Brain microvascular endothelial cell (primary cell): Measurements from ENCODE around the gene NAA10.
A peak's percentile ranks its signal among the peaks of the same experiment; 100 is the strongest.

ENCODE experiments used
- DNase-seq: peaks from one replicate; pipeline ENCODE4 v3.0.0-alpha.2; 2020
- H3K27ac ChIP-seq: fragments of 250-450 bp; sonication (Bioruptor Pico); 2 replicates; pipeline ENCODE4 v1.5.1; 2020; ENCODE audit warnings: mild to moderate bottlenecking, moderate library complexity
- H3K27me3 ChIP-seq: fragments of 250-450 bp; sonication (Bioruptor Pico); replicated peaks from 2 replicates; pipeline ENCODE4 v1.5.1; 2020; ENCODE audit warnings: mild to moderate bottlenecking
- H3K36me3 ChIP-seq: fragments of 250-450 bp; sonication (Bioruptor Pico); replicated peaks from 2 replicates; pipeline ENCODE4 v1.5.1; 2020; ENCODE audit warnings: mild to moderate bottlenecking
- H3K4me3 ChIP-seq: 2 replicates; pipeline ENCODE4 v1.5.1; 2011; ENCODE audit warnings: low read depth, mild to moderate bottlenecking, control low read depth, low read length, moderate library complexity
- in situ Hi-C: cut with HindIII; loops from 2 replicates; pipeline ENCODE4 v1.10.0; 2017; ENCODE audit warnings: low sequenced_read_pairs, low pct_ligation_motif_present
- TF ChIP-seq, protein P1 (sequence below): IDR thresholded peaks from 2 replicates; pipeline ENCODE4 v1.5.1; 2011; ENCODE audit warnings: low read depth, mild to moderate bottlenecking, moderate library complexity, low read length, control low read depth, inconsistent platforms; ENCODE audit errors: missing control alignments

The NAA10 gene

DNA sequence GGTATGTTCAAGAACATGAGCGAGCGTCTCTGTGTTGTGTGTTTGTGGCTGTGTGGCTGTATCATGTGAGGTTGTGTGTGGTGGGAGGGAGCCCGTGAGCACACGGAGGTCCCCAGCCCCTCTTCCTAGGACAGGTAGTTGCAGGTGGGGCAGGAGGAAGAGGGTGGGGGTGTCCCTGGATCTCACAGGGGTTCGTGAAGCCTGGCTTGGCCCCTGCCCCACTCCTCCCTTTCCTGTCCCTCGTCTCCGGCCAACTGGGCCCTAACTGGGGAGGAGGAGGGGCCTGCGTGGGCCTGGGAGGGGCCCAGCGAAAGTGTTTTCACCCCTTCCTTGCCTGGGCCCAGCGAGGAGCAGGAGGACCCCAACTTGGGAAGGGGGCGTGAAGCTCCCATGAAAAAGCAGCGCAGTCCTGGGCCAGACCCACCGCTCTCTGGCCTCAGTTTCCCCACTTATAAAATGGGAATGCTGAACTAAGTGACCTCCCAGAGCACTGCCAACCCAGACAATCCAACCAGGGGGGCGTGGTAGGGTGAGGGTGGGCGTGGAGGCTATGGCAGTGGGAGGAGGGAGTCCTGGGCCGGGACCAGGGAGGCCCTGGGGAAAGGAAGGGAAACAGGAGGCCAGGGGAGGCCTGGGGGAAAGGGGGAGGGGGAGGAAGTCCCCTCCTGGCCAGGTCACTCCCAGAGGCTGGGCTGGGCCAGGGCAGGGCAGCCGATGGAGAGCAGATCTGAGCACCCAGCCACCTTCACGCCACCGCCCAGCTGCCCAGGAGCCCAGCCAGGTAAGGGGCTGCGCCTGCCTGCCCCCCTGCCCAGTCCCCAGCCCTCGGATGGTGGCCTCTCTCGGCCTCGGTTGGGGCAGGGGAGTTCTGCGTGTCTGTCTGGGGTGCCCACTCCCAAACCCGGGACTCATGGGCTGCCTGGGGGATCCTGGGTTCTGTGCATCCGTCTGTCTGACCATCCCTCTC, 30.6 kb downstream of the NAA10 start, which contains the start of gene AVPR2:
Gene AVPR2, plus strand, starts transcription at position 683 of the 967 bp plus-strand sequence. CDS start 473 bp downstream, outside the sequence.
- no peak within 1 kb of the TSS for H3K4me3 ChIP-seq
- no peak for DNase-seq
- in situ Hi-C loops = no loop called here
- TF ChIP-seq, protein P1, sequence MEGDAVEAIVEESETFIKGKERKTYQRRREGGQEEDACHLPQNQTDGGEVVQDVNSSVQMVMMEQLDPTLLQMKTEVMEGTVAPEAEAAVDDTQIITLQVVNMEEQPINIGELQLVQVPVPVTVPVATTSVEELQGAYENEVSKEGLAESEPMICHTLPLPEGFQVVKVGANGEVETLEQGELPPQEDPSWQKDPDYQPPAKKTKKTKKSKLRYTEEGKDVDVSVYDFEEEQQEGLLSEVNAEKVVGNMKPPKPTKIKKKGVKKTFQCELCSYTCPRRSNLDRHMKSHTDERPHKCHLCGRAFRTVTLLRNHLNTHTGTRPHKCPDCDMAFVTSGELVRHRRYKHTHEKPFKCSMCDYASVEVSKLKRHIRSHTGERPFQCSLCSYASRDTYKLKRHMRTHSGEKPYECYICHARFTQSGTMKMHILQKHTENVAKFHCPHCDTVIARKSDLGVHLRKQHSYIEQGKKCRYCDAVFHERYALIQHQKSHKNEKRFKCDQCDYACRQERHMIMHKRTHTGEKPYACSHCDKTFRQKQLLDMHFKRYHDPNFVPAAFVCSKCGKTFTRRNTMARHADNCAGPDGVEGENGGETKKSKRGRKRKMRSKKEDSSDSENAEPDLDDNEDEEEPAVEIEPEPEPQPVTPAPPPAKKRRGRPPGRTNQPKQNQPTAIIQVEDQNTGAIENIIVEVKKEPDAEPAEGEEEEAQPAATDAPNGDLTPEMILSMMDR = no peak
- H3K27me3 ChIP-seq = no peaks in the 10 kb centered on the region
- H3K36me3 ChIP-seq = no peaks in the 10 kb centered on the region
- H3K27ac ChIP-seq = no peak within 1 kb of the TSS

DNA sequence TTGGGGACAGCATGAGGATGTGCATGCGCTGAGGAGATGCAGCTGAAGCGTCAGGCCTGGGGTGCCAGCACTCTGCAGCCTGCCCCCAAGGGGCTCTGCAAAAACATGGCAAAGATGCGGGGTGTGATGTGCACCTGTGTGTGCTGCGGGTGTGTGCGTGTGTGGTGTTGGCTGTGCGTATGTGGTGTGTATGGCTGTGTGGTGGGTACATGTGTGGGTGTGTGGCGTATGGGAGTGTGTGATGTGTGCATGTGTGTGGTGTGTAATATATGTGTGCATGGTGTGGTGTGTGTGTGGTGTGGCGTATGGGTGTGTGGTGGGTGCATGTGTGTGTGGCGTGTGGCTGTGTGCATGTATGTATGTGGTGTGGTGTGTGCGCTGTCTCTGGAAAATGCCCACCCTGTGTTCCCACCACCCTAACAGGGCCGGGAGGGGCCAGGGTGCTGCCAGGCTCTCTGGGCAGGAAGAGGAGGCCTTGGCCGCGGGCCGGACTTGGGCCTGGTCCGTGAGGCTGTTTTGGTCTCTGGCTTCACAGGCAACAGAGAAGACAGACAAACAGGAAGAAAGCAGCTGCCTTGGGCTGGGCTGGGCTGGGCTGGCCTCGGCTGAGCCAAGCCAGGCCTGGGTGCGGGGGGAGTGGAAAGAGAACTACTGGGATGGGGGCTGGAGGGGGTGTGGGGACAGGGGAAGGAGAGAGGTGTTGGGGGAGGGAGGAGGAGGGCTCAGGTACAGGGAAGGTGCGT, 31.4 kb downstream of the NAA10 start:
- in situ Hi-C loops = no loop called here
- Histone ChIP-seq H3K36me3 (no peaks in the 10 kb centered on the region), H3K4me3 (no peak overlapping the region), H3K27ac (no peak overlapping the region), H3K27me3 (no peaks in the 10 kb centered on the region)
- TF ChIP-seq, protein P1 = no peak
- DNase-seq = no peak

DNA sequence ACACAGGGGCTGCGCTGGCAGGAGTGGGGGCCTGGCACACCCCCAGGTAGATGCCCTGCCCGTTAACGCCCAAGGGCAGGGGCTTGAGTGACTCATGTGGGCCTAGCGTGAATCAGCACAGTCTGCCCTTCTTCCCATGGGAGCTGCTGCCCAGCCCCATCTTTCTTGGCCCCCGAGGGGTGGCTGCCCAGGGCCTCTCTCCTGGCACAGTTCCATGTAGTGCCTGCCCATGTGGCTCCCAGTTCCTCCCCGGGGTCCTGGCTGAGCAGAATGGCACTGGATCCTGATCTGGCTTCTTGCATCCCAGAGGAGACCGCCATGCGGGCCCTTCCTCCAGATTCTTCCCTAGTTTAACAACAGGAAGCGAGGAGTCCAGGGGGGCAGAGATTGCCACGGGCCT, 32.5 kb downstream of the NAA10 start:
- Histone ChIP-seq H3K27me3 (no peaks in the 10 kb centered on the region), H3K36me3 (no peaks in the 10 kb centered on the region), H3K27ac (no peak overlapping the region), H3K4me3 (no peak overlapping the region)
- in situ Hi-C loops = no loop called here
- no peak for DNase-seq
- TF ChIP-seq, protein P1 = no peak

DNA sequence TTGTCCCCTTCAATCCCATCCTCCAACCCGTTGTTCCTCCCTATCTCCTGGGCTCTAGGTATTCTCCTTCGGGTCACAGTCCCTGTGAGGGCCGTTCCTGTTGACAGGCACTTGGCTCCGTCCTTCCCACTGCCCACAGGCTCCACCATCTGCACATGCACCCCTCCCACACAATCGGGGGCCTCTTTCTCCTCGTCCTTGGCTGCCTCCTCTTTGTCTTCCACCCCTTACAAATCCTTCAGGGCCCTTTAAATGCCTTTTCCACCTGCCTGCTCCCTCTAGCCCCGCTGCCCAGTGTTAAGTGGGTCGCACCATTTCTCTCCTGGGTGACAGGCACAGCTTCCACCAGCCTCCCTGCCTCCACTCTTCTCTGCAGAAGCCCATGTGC, 33.1 kb downstream of the NAA10 start:
- in situ Hi-C loops = no loop called here

DNA sequence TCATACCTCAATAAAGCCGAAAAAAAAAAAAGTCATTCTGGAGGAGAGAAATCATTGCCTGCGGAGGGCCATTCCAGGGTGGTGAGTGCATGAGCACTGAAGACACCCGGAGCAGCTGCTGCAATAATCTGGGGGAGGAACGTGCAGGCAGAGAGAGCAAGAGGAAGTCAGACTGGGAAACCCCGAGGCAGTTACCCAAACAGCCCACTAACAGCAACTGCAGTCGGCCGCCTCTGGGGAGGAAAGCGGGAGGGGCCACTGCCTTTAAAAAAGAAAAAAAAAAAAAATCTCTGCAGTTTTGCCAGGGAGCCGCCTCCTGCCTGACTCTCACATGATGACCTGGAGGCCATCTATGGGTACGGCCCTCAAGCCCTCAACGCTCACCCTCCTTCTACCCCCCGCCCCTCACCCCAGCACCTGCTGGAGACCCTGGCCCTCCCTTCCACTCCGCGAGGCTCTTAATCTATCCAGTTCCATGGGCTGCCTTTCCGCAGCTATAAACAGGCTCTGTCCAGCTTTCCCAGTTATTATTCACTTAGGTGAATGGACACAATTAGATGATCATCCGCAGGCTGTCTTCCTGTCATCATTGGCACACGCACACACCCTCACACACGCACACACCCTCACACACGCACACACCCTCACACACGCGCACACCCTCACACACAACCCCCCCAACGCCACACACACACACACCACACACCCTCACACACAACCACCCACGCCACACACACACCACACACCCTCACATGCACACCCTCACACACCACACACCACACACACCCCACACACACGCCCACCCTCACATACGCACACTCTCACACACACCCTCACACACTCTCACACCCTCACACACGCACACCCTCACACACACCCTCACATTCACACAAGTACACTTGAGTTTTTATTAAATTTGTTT, 33.7 kb downstream of the NAA10 start:
- no peak overlapping the region for H3K27ac ChIP-seq
- no peaks in the 10 kb centered on the region for H3K36me3 ChIP-seq
- H3K4me3 ChIP-seq = no peak overlapping the region
- peak; percentile 75 for DNase-seq
- no peaks in the 10 kb centered on the region for H3K27me3 ChIP-seq
- in situ Hi-C loops = no loop called here
- TF ChIP-seq, protein P1 = no peak

More for the DNA sequence above, 33.1 kb downstream of the NAA10 start:
- no peaks in the 10 kb centered on the region for H3K27me3 ChIP-seq
- H3K27ac ChIP-seq = no peak overlapping the region
- no peak for DNase-seq
- TF ChIP-seq, protein P1 = no peak
- H3K4me3 ChIP-seq = no peak overlapping the region
- no peaks in the 10 kb centered on the region for H3K36me3 ChIP-seq
